Spleen (tissue), 11 donors: ENCODE results near the gene EIF3K. TPM values are rescaled to one million over a fixed set of nuclear protein-coding genes. Genes with fewer than 3 reads are reported as not detected.
A peak's percentile ranks its signal among the peaks of the same experiment; 100 is the strongest.

Experiments
- DNase-seq: peaks from one replicate; pipeline ENCODE4 v3.0.0-alpha.2; 2020
- H3K27ac ChIP-seq, 8 donors: fragments of 200-600 bp; sonication (generic) in 7 of 8; 1 replicate in 4 of 8; 2 replicates in 4 of 8; pipeline versions ENCODE4 v1.5.0 to v1.8.0; 2016 to 2021; ENCODE audit warnings: inconsistent platforms in 4 of 8, mild to moderate bottlenecking in 4 of 8, moderate library complexity in 1 of 8
- H3K27me3 ChIP-seq, 7 donors: fragments of 200-600 bp; sonication (generic) in 6 of 7; replicated peaks in 1 of 7; 1 replicate in 4 of 7; 2 replicates in 3 of 7; pipeline versions ENCODE4 v1.5.0 to v1.8.0; 2016 to 2021; ENCODE audit warnings: inconsistent platforms in 3 of 7, mild to moderate bottlenecking in 1 of 7
- H3K36me3 ChIP-seq, 6 donors: fragments of 200-600 bp; sonication (generic) in 5 of 6; 1 replicate in 4 of 6; 2 replicates in 2 of 6; pipeline versions ENCODE4 v1.5.0 to v1.8.0; 2016 to 2021; ENCODE audit warnings: inconsistent platforms in 2 of 6
- H3K4me1 ChIP-seq, 6 donors: fragments of 200-600 bp; sonication (generic) in 5 of 6; 1 replicate in 3 of 6; 2 replicates in 3 of 6; pipeline versions ENCODE4 v1.5.0 to v1.8.0; 2016 to 2021; ENCODE audit warnings: inconsistent platforms in 3 of 6
- H3K4me3 ChIP-seq, 8 donors: fragments of 200-600 bp; sonication (generic) in 7 of 8; 1 replicate in 4 of 8; 2 replicates in 4 of 8; pipeline versions ENCODE4 v1.5.0 to v1.8.0; 2016 to 2021; ENCODE audit warnings: inconsistent platforms in 4 of 8, mild to moderate bottlenecking in 4 of 8, moderate library complexity in 2 of 8
- H3K9me3 ChIP-seq, 8 donors: fragments of 200-600 bp; sonication (generic) in 7 of 8; 1 replicate in 4 of 8; 2 replicates in 4 of 8; pipeline versions ENCODE4 v1.5.0 to v1.8.0; 2016 to 2021; ENCODE audit warnings: inconsistent platforms in 4 of 8
- CTCF ChIP-seq, 11 experiments: fragments of 200-600 bp in 7 of 11; fragments of 450-650 bp in 4 of 11; sonication (generic) in 4 of 11; IDR thresholded peaks in 8 of 11; conservative IDR thresholded peaks in 3 of 11; 1 replicate in 7 of 11; 2 replicates in 4 of 11; pipeline versions ENCODE4 v1.4.0 to v1.8.0; 2016 to 2021; ENCODE audit warnings: antibody characterized with exemption in 11 of 11, inconsistent platforms in 4 of 11, mild to moderate bottlenecking in 1 of 11
- POLR2A ChIP-seq, 3 donors: fragments of 450-650 bp; IDR thresholded peaks; one replicate each; pipeline ENCODE4 v1.5.1; 2017; ENCODE audit warnings: antibody characterized with exemption in 3 of 3, mild to moderate bottlenecking in 1 of 3
- POLR2AphosphoS5 ChIP-seq, 3 donors: sonication (generic); formaldehyde crosslinking; IDR thresholded peaks; one replicate each; pipeline ENCODE4 v1.5.1; 2017; ENCODE audit warnings: antibody characterized with exemption in 3 of 3
- WGBS, 5 donors: extraction: QIAGEN DNeasy Blood & Tissue Kit in 3 of 5; methylation state at CpG; one replicate each; pipeline versions ENCODE4 v1.1.5 to v1.1.7; 2013 to 2018; 5-methylcytosine and 5-hydroxymethylcytosine counted together
- intact Hi-C: fragments of 100-400 bp; cut with DNase I; formaldehyde crosslinking; loops from one replicate; pipeline ENCODE4 v1.15.0; 2023; ENCODE audit warnings: low total_unique reads
- polyA plus RNA-seq, 3 donors: library from polyadenylated mRNA; stranded (reverse); fragments of 200-250 nt; gene quantifications; one replicate each; pipeline ENCODE4 v1.2.1, GENCODE V29; 2013
- total RNA-seq, 7 donors: library from RNA; depleted of rRNA in 3 of 7; stranded (reverse); fragments of >200 nt in 3 of 7; fragmentation: NEBNext Ultra II Directional in 4 of 7; extraction: Animal tissue kit (Norgen Biotek cat#: 25700) in 4 of 7; gene quantifications; one replicate each; pipeline versions ENCODE4 v1.1.0 to v1.2.1, GENCODE V29; 2016 to 2021
- donor health status: healthy with polysubstance abuse.
- donor health status: DM: no; HTN: no; CAD: no; lungs with moderate emphysema.
- donor health status: DM: no; HTN: no; CAD: no.
- donor health status: Bipolar disorder and iron deficiency.
- donor health status: healthy.
- donor health status: DM: no; HTN: no; CAD: no.
- donor health status: DM: yes; HTN: yes; CAD: no.

EIF3K gene
- total and polyA plus RNA-seq, 10 donors = 232 to 538 (median 302) TPM

GRCh38 chr19:38682195-38682867 lies 63.3 kb downstream of the EIF3K start:
- Histone ChIP-seq H3K4me1 (peaks cover 74 to 100% (median 98%) of the 10 kb centered on the region in 6 donors), H3K27me3 (no peaks in the 10 kb centered on the region), H3K27ac (peak overlapping the region; percentile 51 to 91 (median 82)), H3K36me3 (peaks cover 0 to 35% (median 0%) of the 10 kb centered on the region in 6 donors), H3K4me3 (no peak overlapping the region), H3K9me3 (no peaks in the 10 kb centered on the region)
- WGBS, 5 donors = 77 to 91% (median 86%) methylated on average over 11 of the region's 11 CpGs
- TF ChIP-seq POLR2A (IDR thresholded peaks at IDR 0.05) (no peak), POLR2AphosphoS5 (IDR thresholded peaks at IDR 0.05) (no peak), CTCF (IDR thresholded peaks at IDR 0.05 in 8 of 11, conservative IDR thresholded peaks at IDR 0.05 in 3 of 11) (no peak)
- intact Hi-C loops = no loop called here
- no peak for DNase-seq

- intact Hi-C loops = no loop called here
- H3K27ac ChIP-seq = peak overlapping the region; percentile 51 to 91 (median 82)
- peaks cover 0 to 29% (median 0%) of the 10 kb centered on the region in 6 donors for H3K36me3 ChIP-seq
- no peaks in the 10 kb centered on the region for H3K9me3 ChIP-seq
- DNase-seq = no peak
- H3K4me3 ChIP-seq = no peak overlapping the region
- no peak for TF ChIP-seq POLR2AphosphoS5 (IDR thresholded peaks at IDR 0.05)
- TF ChIP-seq CTCF (IDR thresholded peaks at IDR 0.05 in 8 of 11, conservative IDR thresholded peaks at IDR 0.05 in 3 of 11) = no peak
- no peak for TF ChIP-seq POLR2A (IDR thresholded peaks at IDR 0.05)
- H3K27me3 ChIP-seq = no peaks in the 10 kb centered on the region
- peaks cover 68 to 100% (median 98%) of the 10 kb centered on the region in 6 donors for H3K4me1 ChIP-seq
- 85 to 91% (median 86%) methylated on average over 6 to 7 of the region's 7 CpGs for WGBS, 5 donors
Observed at GRCh38 chr19:38682872-38683392, 63.9 kb downstream of the EIF3K start.

GRCh38 chr19:38683393-38684077 lies 64.5 kb downstream of the EIF3K start:
- Histone ChIP-seq H3K27ac (peak overlapping the region; percentile 51 to 91 (median 82)), H3K36me3 (peaks cover 0 to 28% (median 0%) of the 10 kb centered on the region in 6 donors), H3K27me3 (no peaks in the 10 kb centered on the region), H3K9me3 (no peaks in the 10 kb centered on the region), H3K4me1 (peaks cover 69 to 100% (median 98%) of the 10 kb centered on the region in 6 donors), H3K4me3 (peak overlapping the region in 1 of 8 donors; percentile 2)
- 29 to 48% (median 36%) methylated on average over 8 to 10 of the region's 10 CpGs for WGBS, 5 donors
- TF ChIP-seq CTCF (IDR thresholded peaks at IDR 0.05 in 8 of 11, conservative IDR thresholded peaks at IDR 0.05 in 3 of 11) = no peak
- TF ChIP-seq POLR2AphosphoS5 (IDR thresholded peaks at IDR 0.05) = peak; percentile 24 to 54 (median 35)
- no peak for TF ChIP-seq POLR2A (IDR thresholded peaks at IDR 0.05)
- intact Hi-C loops = no loop called here
- DNase-seq = peak; percentile 86
